Inflammatory macrophage (primary cell): Measurements from ENCODE around the gene MIEF1.

Experiments
- DNase-seq, 2 donors: peaks; one replicate each; pipeline ENCODE4 v3.0.0-alpha.2; 2020 to 2022

The MIEF1 gene

DNA sequence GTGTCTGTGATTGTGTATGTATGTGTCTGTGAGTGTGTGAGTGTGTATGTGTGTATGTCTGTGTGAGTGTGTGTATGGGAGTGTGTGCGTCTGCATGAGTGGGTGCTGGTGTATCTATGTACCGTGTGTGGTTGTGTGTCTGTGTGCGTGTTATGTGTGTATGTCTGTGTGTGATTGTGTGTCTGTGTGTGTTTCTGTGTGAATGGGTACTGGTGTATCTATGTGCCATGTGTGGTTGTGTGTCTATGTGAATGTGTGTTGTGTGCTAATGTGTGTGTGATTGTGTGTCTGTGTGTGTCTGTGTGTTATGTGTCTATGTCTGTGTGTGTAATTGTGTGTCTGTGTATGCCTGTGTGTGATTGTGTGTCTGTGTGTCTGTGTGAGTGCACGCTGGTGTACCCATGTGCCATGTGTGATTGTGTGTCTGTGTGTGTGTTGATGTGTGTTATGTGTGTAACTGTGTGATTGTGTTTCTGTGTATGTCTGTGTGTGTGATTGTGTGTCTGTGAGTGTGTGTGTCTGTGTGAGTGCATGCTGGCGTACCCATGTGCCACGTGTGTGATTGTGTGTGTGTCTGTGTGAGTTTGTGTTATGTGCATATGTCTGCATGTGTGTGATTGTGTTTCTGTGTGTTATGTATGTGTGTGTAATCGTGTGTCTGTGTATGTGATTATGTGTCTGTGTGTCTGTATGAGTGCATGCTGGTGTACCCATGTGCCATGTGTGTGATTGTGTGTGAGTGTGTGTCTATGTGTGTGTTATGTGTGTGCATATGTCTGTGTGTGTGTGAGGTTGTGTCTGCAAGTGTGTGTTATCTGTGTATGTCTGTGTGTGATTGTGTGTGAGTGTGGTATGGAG is 61.7 kb downstream of the MIEF1 start:
- no peak for DNase-seq

DNA sequence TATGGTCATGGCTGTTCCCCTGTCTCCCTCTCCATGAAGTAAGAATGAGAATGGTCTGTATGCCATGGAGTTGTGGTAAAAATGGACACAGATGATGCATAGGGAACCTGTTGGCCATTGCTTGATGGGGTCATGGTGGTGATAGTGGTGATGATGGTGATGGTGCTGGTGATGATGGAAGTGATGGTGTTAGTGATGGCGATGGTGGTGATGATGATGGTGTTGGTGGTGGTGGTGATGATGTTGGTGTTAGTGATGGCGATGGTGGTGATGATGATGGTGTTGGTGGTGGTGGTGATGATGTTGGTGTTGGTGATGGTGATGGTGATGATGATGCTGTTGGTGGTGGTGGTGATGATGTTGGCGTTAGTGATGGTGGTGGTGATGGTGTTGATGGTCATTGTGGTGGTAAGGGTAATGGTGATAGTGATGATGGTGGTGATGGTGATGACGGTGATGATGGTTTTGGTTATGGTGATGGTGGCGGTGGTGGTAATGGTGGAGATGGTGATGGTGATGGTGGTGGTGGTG is 63.4 kb downstream of the MIEF1 start:
- DNase-seq = no peak

DNA sequence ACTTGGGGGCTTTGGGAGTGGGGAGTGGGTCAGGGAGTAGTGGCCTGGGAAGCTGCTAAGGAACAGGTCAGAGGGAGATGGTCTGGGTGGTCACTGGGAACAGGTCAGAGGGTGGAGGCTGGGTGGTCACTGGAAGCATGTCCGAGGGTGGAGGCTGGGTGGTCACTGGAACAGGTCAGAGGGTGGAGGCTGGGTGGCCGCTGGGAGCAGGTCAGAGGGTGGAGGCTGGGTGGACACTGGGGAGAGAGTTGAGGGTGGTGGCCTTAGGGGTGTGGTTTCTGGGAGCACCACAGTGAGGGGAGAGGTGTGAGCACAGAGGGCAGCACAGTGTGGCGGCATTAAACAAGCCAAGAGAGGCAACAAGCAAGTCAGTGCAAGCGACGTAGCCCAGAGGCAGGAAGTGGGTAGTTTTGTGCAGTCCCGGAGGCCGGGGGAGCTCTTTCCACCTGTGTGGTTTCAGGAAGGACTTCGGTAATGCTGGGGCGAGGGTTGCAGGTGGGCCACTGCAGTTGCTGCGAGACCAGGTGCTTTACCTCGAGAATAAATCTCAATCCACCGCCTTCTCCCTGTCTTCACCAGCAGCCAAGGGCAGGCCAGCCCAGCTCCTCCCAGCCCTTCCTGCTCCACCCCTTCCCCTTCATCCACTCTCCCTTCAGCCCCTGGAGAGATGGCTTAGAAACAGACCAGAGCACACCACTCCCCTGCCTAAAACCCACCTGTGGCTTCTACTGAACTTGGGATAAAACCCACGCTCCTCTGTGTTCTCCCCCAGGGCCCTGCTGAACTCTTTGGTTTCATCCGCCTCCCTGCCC is 65.3 kb downstream of the MIEF1 start:
- no peak for DNase-seq
